Kidney (tissue), 14 donors: Measurements from ENCODE around the gene C17orf75. TPM values are rescaled to one million over a fixed set of nuclear protein-coding genes. Genes with fewer than 3 reads are reported as not detected.

Source experiments
- DNase-seq, 5 donors: peaks; one replicate each; pipeline ENCODE4 v3.0.0-alpha.2; 2013 to 2020
- FAIRE-seq: peaks from 2 replicates; lab custom pipeline; 2012; peaks lifted over from hg19 to GRCh38; lab: Jason Lieb, UNC
- H3K27ac ChIP-seq, 2 donors: one replicate each; pipeline ENCODE4 v1.7.0; 2013; ENCODE audit warnings: low read depth in 2 of 2, low read length in 2 of 2, inconsistent platforms in 1 of 2
- H3K27me3 ChIP-seq: one replicate; pipeline ENCODE4 v1.7.1; 2013; ENCODE audit warnings: low read length, inconsistent platforms; ENCODE audit not compliant: control insufficient read depth, insufficient read depth
- H3K36me3 ChIP-seq, 3 donors: one replicate each; pipeline versions ENCODE4 v1.7.0 to v1.7.1; 2013; ENCODE audit warnings: low read length in 3 of 3, control low read depth in 1 of 3, inconsistent platforms in 1 of 3; ENCODE audit not compliant: insufficient read depth in 3 of 3, control insufficient read depth in 2 of 3
- H3K4me1 ChIP-seq, 3 donors: one replicate each; pipeline versions ENCODE4 v1.7.0 to v1.7.1; 2013; ENCODE audit warnings: low read length in 3 of 3, inconsistent platforms in 1 of 3, low read depth in 1 of 3; ENCODE audit not compliant: control insufficient read depth in 2 of 3, insufficient read depth in 2 of 3
- H3K4me3 ChIP-seq, 3 donors: one replicate each; pipeline versions ENCODE4 v1.7.0 to v1.8.1; 2013; ENCODE audit warnings: low read length in 3 of 3, control low read depth in 1 of 3, inconsistent platforms in 1 of 3
- H3K9ac ChIP-seq, 3 donors: one replicate each; pipeline versions ENCODE4 v1.7.0 to v1.7.1; 2013; ENCODE audit warnings: low read length in 3 of 3, control low read depth in 1 of 3, inconsistent platforms in 1 of 3
- H3K9me3 ChIP-seq, 3 donors: one replicate each; pipeline versions ENCODE4 v1.7.0 to v1.7.1; 2013; ENCODE audit warnings: low read length in 3 of 3, control low read depth in 1 of 3, inconsistent platforms in 1 of 3; ENCODE audit not compliant: control insufficient read depth in 2 of 3, insufficient read depth in 1 of 3
- intact Hi-C: fragments of 100-400 bp; cut with DNase I; formaldehyde crosslinking; loops from one replicate; pipeline ENCODE4 v1.11.1; 2022
- polyA plus RNA-seq: library from polyadenylated mRNA; stranded (reverse); fragments of 350-450 nt; fragmentation: Illumina TruSeq; extraction: RNeasy Lipid Tissue Mini Kit (QIAGEN cat#74804); gene quantifications from one replicate; pipeline ENCODE4 v1.2.3, GENCODE V29; 2014; ENCODE audit warnings: low read depth, low replicate concordance; ENCODE audit not compliant: insufficient read depth
- total RNA-seq: library from RNA; stranded (reverse); fragmentation: NEBNext Ultra II Directional; extraction: Animal tissue kit (Norgen Biotek cat#: 25700); gene quantifications from one replicate; pipeline ENCODE4 v1.2.1, GENCODE V29; 2021
- TF ChIP-seq, protein P1 (sequence below): IDR thresholded peaks from 3 replicates; pipeline ENCODE4 v1.5.1; 2012; ENCODE audit warnings: mild to moderate bottlenecking, moderate library complexity, borderline replicate concordance; ENCODE audit not compliant: insufficient read depth; ENCODE audit errors: extremely low read depth
- donor health status: control.
- donor health status: control.
- donor health status: control.
- donor health status: control.
- donor health status: control.
- donor health status: DM: yes; HTN: yes; CAD: no.
- donor health status: Normal renal cell carcinoma (clear cell type).

C17orf75 gene
- total and polyA plus RNA-seq, 2 donors from 2014 or later, result 19.4 to 31.6 TPM

GRCh38 chr17:32302037-32302436 lies 39.9 kb downstream of the C17orf75 start:
- FAIRE-seq (no peak), DNase-seq (no peak)
- no peak overlapping the region for H3K4me3 ChIP-seq
- no peaks in the 10 kb centered on the region for H3K9me3 ChIP-seq
- H3K4me1 ChIP-seq, result peaks cover 0 to 3% (median 0%) of the 10 kb centered on the region in 3 donors
- TF ChIP-seq, protein P1, sequence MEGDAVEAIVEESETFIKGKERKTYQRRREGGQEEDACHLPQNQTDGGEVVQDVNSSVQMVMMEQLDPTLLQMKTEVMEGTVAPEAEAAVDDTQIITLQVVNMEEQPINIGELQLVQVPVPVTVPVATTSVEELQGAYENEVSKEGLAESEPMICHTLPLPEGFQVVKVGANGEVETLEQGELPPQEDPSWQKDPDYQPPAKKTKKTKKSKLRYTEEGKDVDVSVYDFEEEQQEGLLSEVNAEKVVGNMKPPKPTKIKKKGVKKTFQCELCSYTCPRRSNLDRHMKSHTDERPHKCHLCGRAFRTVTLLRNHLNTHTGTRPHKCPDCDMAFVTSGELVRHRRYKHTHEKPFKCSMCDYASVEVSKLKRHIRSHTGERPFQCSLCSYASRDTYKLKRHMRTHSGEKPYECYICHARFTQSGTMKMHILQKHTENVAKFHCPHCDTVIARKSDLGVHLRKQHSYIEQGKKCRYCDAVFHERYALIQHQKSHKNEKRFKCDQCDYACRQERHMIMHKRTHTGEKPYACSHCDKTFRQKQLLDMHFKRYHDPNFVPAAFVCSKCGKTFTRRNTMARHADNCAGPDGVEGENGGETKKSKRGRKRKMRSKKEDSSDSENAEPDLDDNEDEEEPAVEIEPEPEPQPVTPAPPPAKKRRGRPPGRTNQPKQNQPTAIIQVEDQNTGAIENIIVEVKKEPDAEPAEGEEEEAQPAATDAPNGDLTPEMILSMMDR, result no peak
- no peak overlapping the region for H3K9ac ChIP-seq
- no peak overlapping the region for H3K27ac ChIP-seq
- intact Hi-C loops, result no loop called here
- no peaks in the 10 kb centered on the region for H3K27me3 ChIP-seq
- no peaks in the 10 kb centered on the region for H3K36me3 ChIP-seq

DNA sequence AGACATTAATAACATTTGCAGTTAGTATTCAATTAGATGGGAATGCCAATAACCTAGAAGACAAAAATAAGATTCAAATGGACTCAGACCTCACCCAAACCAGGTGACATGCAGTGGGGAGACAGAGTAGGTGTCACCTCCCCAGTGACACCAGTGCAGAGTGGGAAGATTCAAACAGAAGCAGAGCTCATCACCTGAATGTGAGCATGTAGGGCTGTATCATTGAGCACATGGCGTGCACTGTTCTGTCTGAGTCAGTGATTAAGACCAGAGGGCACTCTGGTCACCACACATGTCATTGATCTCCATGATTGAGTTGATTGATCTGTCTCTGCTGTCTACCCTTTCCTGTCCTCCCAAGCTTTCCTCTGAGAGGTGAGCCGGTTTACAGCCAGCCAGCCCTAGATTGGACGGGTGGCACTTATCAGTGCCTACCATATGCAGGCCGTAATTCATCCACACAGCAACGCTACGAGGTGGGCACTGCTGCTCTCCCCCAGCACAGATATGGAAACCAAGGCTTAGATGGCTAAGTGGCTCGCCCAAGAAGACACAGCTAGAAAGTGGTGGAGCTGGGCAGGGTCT lies 42.3 kb downstream of the C17orf75 start:
- intact Hi-C loops, result no loop called here
- DNase-seq, result no peak
- FAIRE-seq, result no peak
- Histone ChIP-seq H3K4me1 (peaks cover 0 to 3% (median 0%) of the 10 kb centered on the region in 3 donors), H3K9me3 (no peaks in the 10 kb centered on the region), H3K4me3 (no peak overlapping the region), H3K27ac (no peak overlapping the region), H3K36me3 (no peaks in the 10 kb centered on the region), H3K27me3 (no peaks in the 10 kb centered on the region), H3K9ac (no peak overlapping the region)
- TF ChIP-seq, protein P1, result no peak

- no peak for FAIRE-seq
- DNase-seq, result no peak
- intact Hi-C loops, result no loop called here
- H3K27ac ChIP-seq, result no peak overlapping the region
- H3K36me3 ChIP-seq, result no peaks in the 10 kb centered on the region
- H3K9ac ChIP-seq, result no peak overlapping the region
- H3K4me1 ChIP-seq, result peaks cover 0 to 3% (median 0%) of the 10 kb centered on the region in 3 donors
- H3K27me3 ChIP-seq, result no peaks in the 10 kb centered on the region
- H3K9me3 ChIP-seq, result no peaks in the 10 kb centered on the region
- H3K4me3 ChIP-seq, result no peak overlapping the region
- TF ChIP-seq, protein P1, result no peak
Measured at GRCh38 chr17:32298721-32299579, 43.0 kb downstream of the C17orf75 start.
